ENCODE measurements around the gene PRR20E.
"Not testable (repeated sequence)": the region's sequence is repeated elsewhere in the genome, so short reads cannot be mapped to it uniquely, and the experiment has no call there.

PRR20E gene

DNA sequence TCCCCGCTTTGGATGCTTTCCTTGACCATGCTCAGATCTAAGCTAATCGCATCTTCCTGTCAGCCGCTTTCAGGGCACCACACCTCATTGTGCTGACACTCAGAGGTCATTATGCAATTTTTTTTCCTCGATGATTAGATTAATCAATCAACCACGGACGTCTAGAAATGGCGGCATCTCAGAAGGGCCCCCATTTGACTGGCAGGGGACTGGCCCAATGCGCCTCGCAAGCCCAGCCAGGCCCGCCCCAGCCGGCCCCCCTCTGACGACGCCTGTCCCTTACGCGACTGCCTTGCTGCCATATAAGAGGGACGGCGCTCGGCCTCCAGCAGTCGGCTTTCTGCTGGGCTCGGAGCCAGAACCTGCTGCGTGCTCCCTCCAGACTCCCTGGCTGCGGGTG, at the start of gene PRR20E:
TSS of gene PRR20E (plus strand) at position 301 of the 400 bp plus-strand sequence. CDS start 387 bp downstream, outside the sequence.
- H3K36me3 ChIP-seq; DNase-seq; intact Hi-C loops (cut with DNase I; ENCODE audit: low total_unique reads); H3K9me3 ChIP-seq; H3K4me3 ChIP-seq; H3K27ac ChIP-seq; H3K4me1 ChIP-seq; H3K27me3 ChIP-seq: not testable (repeated sequence)

- H3K36me3 ChIP-seq, result no peaks in the 10 kb centered on the region
- H3K27ac ChIP-seq, result peak overlapping the region in 1 of 2 donors; percentile 42
- no peak for TF ChIP-seq CTCF (IDR thresholded peaks at IDR 0.05)
- no peak overlapping the region for H3K4me3 ChIP-seq
- no peaks in the 10 kb centered on the region for H3K27me3 ChIP-seq
- H3K4me1 ChIP-seq, result peaks cover 0 to 32% (median 13%) of the 10 kb centered on the region in 4 donors
- peak; percentile 55 to 81 for DNase-seq
- H3K9me3 ChIP-seq, result no peaks in the 10 kb centered on the region
- intact Hi-C loops (cut with DNase I; ENCODE audit: low total_unique reads), result no loop called here
Measured at GRCh38 chr13:57123681-57124080, 43.3 kb upstream of the PRR20E start.

DNA sequence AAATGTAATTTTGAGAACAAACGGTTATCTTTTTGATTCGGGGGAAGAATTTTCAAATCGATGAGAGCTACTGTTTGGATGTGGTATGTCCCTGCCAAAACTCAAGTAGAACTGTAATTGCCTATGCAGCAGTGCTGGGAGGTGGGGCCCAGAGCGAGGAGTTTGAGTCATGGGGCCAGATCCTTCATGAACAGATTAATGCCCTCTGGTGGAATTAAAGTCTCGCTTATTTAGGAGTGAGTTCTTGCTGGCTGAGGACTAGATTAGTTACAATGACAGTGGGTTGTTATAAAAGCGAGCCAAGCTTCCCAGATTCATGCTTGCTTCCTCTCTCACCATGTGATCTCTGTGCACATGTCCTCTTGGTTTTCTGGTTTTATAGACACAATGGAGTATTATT, 38.1 kb upstream of the PRR20E start:
- DNase-seq, result no peak
- Histone ChIP-seq H3K9me3 (no peaks in the 10 kb centered on the region), H3K36me3 (no peaks in the 10 kb centered on the region), H3K27ac (no peak overlapping the region), H3K4me1 (peaks cover 0 to 6% (median 3%) of the 10 kb centered on the region in 4 donors), H3K27me3 (no peaks in the 10 kb centered on the region), H3K4me3 (no peak overlapping the region)
- intact Hi-C loops (cut with DNase I; ENCODE audit: low total_unique reads), result no loop called here
- no peak for TF ChIP-seq CTCF (IDR thresholded peaks at IDR 0.05)

DNA sequence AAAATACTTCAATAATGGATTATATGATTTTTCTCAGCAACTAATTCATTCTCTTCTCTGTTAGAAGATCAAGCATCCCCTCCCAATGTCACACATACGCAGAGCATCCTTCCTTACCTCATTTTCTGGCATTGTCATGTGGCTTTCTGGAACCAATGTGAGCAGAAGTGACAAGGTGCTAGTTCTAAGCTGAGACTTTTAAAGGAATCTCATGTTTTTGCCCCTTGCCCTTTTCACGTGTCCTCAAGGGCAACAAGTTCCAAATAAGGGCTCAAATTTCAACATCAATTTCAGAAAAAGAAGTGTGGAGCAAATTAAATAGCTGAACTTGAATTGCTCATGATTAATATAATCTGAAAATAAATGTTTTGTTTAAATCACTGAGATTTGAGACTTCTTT, 30.9 kb upstream of the PRR20E start:
- TF ChIP-seq CTCF (IDR thresholded peaks at IDR 0.05), result no peak
- intact Hi-C loops (cut with DNase I; ENCODE audit: low total_unique reads), result no loop called here
- no peak overlapping the region for H3K27ac ChIP-seq

GRCh38 chr13:57137585-57137984, 29.4 kb upstream of the PRR20E start:
- Histone ChIP-seq H3K9me3 (no peaks in the 10 kb centered on the region), H3K27ac (no peak overlapping the region), H3K27me3 (no peaks in the 10 kb centered on the region), H3K4me3 (no peak overlapping the region), H3K4me1 (no peaks in the 10 kb centered on the region), H3K36me3 (no peaks in the 10 kb centered on the region)
- no peak for DNase-seq
- no peak for TF ChIP-seq CTCF (IDR thresholded peaks at IDR 0.05)
- intact Hi-C loops (cut with DNase I; ENCODE audit: low total_unique reads), result no loop called here

More for the DNA sequence above, 30.9 kb upstream of the PRR20E start:
- no peaks in the 10 kb centered on the region for H3K27me3 ChIP-seq
- no peaks in the 10 kb centered on the region for H3K4me1 ChIP-seq
- H3K4me3 ChIP-seq, result no peak overlapping the region
- H3K9me3 ChIP-seq, result no peaks in the 10 kb centered on the region
- no peaks in the 10 kb centered on the region for H3K36me3 ChIP-seq
- no peak for DNase-seq

GRCh38 chr13:57138988-57139387, 28.0 kb upstream of the PRR20E start:
- Histone ChIP-seq H3K4me3 (no peak overlapping the region), H3K27ac (no peak overlapping the region), H3K9me3 (no peaks in the 10 kb centered on the region), H3K36me3 (no peaks in the 10 kb centered on the region), H3K4me1 (no peaks in the 10 kb centered on the region), H3K27me3 (no peaks in the 10 kb centered on the region)
- DNase-seq, result no peak
- intact Hi-C loops (cut with DNase I; ENCODE audit: low total_unique reads), result no loop called here
- TF ChIP-seq CTCF (IDR thresholded peaks at IDR 0.05), result no peak

GRCh38 chr13:57139781-57140180, 27.2 kb upstream of the PRR20E start:
- H3K4me1 ChIP-seq; intact Hi-C loops (cut with DNase I; ENCODE audit: low total_unique reads); DNase-seq; H3K27ac ChIP-seq; H3K4me3 ChIP-seq; H3K9me3 ChIP-seq; H3K27me3 ChIP-seq; H3K36me3 ChIP-seq: not testable (repeated sequence)

- DNase-seq; intact Hi-C loops (cut with DNase I; ENCODE audit: low total_unique reads); H3K4me1 ChIP-seq; H3K36me3 ChIP-seq; H3K4me3 ChIP-seq; H3K9me3 ChIP-seq; H3K27ac ChIP-seq; H3K27me3 ChIP-seq: not testable (repeated sequence)
Measured at GRCh38 chr13:57140235-57140968, 26.6 kb upstream of the PRR20E start, which contains the start of gene PRR20A. PRR20A (plus strand) TSS chr13:57140918; CDS start chr13:57141305, 387 bp downstream.

- DNase-seq; H3K36me3 ChIP-seq; intact Hi-C loops (cut with DNase I; ENCODE audit: low total_unique reads); H3K4me1 ChIP-seq; H3K9me3 ChIP-seq; H3K4me3 ChIP-seq; H3K27me3 ChIP-seq; H3K27ac ChIP-seq: not testable (repeated sequence)
Measured at GRCh38 chr13:57147188-57147587, 19.8 kb upstream of the PRR20E start, which contains the start of gene PRR20B. PRR20B (plus strand) TSS chr13:57147488; CDS start chr13:57147875, 387 bp downstream.
